ENCODE measurements around the gene SLC44A5. TPM values are rescaled to one million over a fixed set of nuclear protein-coding genes. Genes with fewer than 3 reads are reported as not detected.

SLC44A5 gene
- total RNA-seq, 2 donors from 2014 or later: 3.6 to 5.4 TPM

- TF ChIP-seq CTCF (IDR thresholded peaks at IDR 0.05) (no peak), POLR2A (IDR thresholded peaks at IDR 0.05) (no peak)
- no peak for ATAC-seq
- H3K9me3 ChIP-seq: no peaks in the 10 kb centered on the region
- intact Hi-C loops (cut with DNase I): no loop called here
- H3K27ac ChIP-seq: no peak overlapping the region
- H3K36me3 ChIP-seq (replicated peaks in 1 of 2; ENCODE audit: insufficient read depth in 1 of 2, low read depth in 2 of 2): no peaks in the 10 kb centered on the region
- no peak for DNase-seq
- H3K27me3 ChIP-seq: no peaks in the 10 kb centered on the region
- peaks cover 5% of the 10 kb centered on the region for H3K4me1 ChIP-seq
- no peak overlapping the region for H3K4me3 ChIP-seq
Measured at GRCh38 chr1:75543705-75544104, 67.2 kb downstream of the SLC44A5 start.

- H3K27me3 ChIP-seq: no peaks in the 10 kb centered on the region
- TF ChIP-seq CTCF (IDR thresholded peaks at IDR 0.05) (no peak), POLR2A (IDR thresholded peaks at IDR 0.05) (no peak)
- WGBS, 2 donors: 93% methylated on average over 5 of the region's 5 CpGs
- no peak overlapping the region for H3K4me3 ChIP-seq
- H3K27ac ChIP-seq: no peak overlapping the region
- intact Hi-C loops (cut with DNase I): no loop called here
- peaks cover 5% of the 10 kb centered on the region for H3K4me1 ChIP-seq
- DNase-seq (no peak), ATAC-seq (no peak)
- H3K9me3 ChIP-seq: no peaks in the 10 kb centered on the region
- no peaks in the 10 kb centered on the region for H3K36me3 ChIP-seq (replicated peaks in 1 of 2; ENCODE audit: insufficient read depth in 1 of 2, low read depth in 2 of 2)
Measured at GRCh38 chr1:75542818-75543570, 67.9 kb downstream of the SLC44A5 start.

- intact Hi-C loops (cut with DNase I): no loop called here
Measured at GRCh38 chr1:75539230-75540116, 71.4 kb downstream of the SLC44A5 start.

GRCh38 chr1:75533085-75533484 lies 77.8 kb downstream of the SLC44A5 start:
- no peak for ATAC-seq

More at GRCh38 chr1:75539230-75540116, 71.4 kb downstream of the SLC44A5 start:
- TF ChIP-seq CTCF (IDR thresholded peaks at IDR 0.05) (no peak), POLR2A (IDR thresholded peaks at IDR 0.05) (no peak)
- peak; percentile 98 for ATAC-seq
- Histone ChIP-seq H3K27ac (peak overlapping the region in 2 of 4 donors; percentile 7 to 41), H3K36me3 (replicated peaks in 1 of 2; ENCODE audit: insufficient read depth in 1 of 2, low read depth in 2 of 2) (no peaks in the 10 kb centered on the region), H3K27me3 (no peaks in the 10 kb centered on the region), H3K4me3 (no peak overlapping the region), H3K9me3 (no peaks in the 10 kb centered on the region), H3K4me1 (peaks cover 5% of the 10 kb centered on the region)
- DNase-seq: peak in 3 of 4 donors; percentile 17 to 48 (median 35)
- WGBS, 2 donors: 13 to 18% methylated on average over 6 of the region's 6 CpGs

More at GRCh38 chr1:75533085-75533484, 77.8 kb downstream of the SLC44A5 start:
- Histone ChIP-seq H3K27me3 (no peaks in the 10 kb centered on the region), H3K4me1 (no peaks in the 10 kb centered on the region), H3K4me3 (no peak overlapping the region), H3K27ac (no peak overlapping the region), H3K9me3 (no peaks in the 10 kb centered on the region), H3K36me3 (replicated peaks in 1 of 2; ENCODE audit: insufficient read depth in 1 of 2, low read depth in 2 of 2) (no peaks in the 10 kb centered on the region)
- DNase-seq: no peak
- TF ChIP-seq POLR2A (IDR thresholded peaks at IDR 0.05) (no peak), CTCF (IDR thresholded peaks at IDR 0.05) (no peak)
- 39 to 53% methylated on average over 2 of the region's 2 CpGs for WGBS, 2 donors
- intact Hi-C loops (cut with DNase I): no loop called here
